ENCODE results near the gene DCTN3.

DCTN3 gene

DNA sequence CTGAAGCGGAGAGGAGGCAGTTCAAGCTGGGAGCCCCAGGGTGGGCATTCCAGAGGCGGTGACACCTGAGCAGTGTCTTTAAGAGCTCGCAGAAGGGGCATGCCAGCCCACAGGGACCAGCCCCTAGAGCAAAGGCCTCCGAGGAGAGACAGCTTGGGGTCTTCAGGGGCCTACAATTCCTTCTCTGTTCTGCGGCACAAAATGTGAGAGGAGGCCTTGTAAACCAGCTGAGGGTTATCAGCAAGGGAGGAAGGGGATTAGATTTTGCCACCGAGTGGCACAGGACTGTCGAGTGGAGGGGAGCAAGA lies 17.8 kb upstream of the DCTN3 start:
- Histone ChIP-seq H3K9ac (ENCODE audit: low read length) (peak overlapping the region; percentile 64), H3K27ac (ENCODE audit: low read depth, low read length) (peak overlapping the region; percentile 15), H3K23ac (ENCODE audit: low read length) (no peak overlapping the region), H3K4ac (ENCODE audit: low read depth, low read length) (no peak overlapping the region), H3K14ac (ENCODE audit: low read length) (peak overlapping the region; percentile 48), H3K4me2 (ENCODE audit: low read length) (peak overlapping the region; percentile 95), H3K4me1 (ENCODE audit: control insufficient read depth in 1 of 2, insufficient read depth in 2 of 2, low read length in 2 of 2) (peaks cover 10 to 15% of the 10 kb centered on the region in 2 experiments), H3K36me3 (ENCODE audit: control insufficient read depth in 1 of 2, insufficient read depth in 2 of 2, low read length in 2 of 2) (peaks cover 3 to 6% of the 10 kb centered on the region in 2 experiments), H3K27me3 (ENCODE audit: insufficient read depth, low read length) (no peaks in the 10 kb centered on the region), H2BK120ac (ENCODE audit: insufficient read depth, low read length, poor library complexity) (peak overlapping the region; percentile 23), H4K12ac (ENCODE audit: low read depth, low read length) (peak overlapping the region; percentile 9), H3K18ac (ENCODE audit: low read length) (peak overlapping the region; percentile 30), H3K9me3 (ENCODE audit: insufficient read depth, low read depth, low read length) (no peaks in the 10 kb centered on the region), H2AK5ac (ENCODE audit: low read length) (no peak overlapping the region), H2BK5ac (ENCODE audit: low read depth, low read length, poor library complexity) (peak overlapping the region; percentile 6), H4K8ac (ENCODE audit: low read depth, low read length) (peak overlapping the region; percentile 88), H3K79me2 (ENCODE audit: control insufficient read depth, insufficient read depth, low read length, poor library complexity) (peaks cover 4% of the 10 kb centered on the region), H4K91ac (ENCODE audit: low read depth, low read length) (peak overlapping the region; percentile 50), H2BK12ac (ENCODE audit: low read length) (no peak overlapping the region), H3K79me1 (ENCODE audit: low read length) (peaks cover 9% of the 10 kb centered on the region), H3K4me3 (ENCODE audit: low read depth, low read length) (peak overlapping the region; percentile 85), H2AFZ (ENCODE audit: insufficient read depth, low read length, poor library complexity) (peak overlapping the region; percentile 77)
- no CpG with 5 or more reads among the region's 7 CpGs for WGBS (ENCODE audit: extremely low coverage, insufficient coverage, insufficient read length)
- DNase-seq = no peak

GRCh38 chr9:34637356-34638137 lies 17.3 kb upstream of the DCTN3 start, which contains the start of gene SIGMAR1:
TSS of gene SIGMAR1 (minus strand) at chr9:34637787. CDS start at chr9:34637697, 90 bp downstream.
- H3K79me1 ChIP-seq (ENCODE audit: low read length) = peaks cover 9% of the 10 kb centered on the region
- DNase-seq = peak; percentile 81 to 95
- peak within 1 kb of the TSS; percentile 48 for H2BK120ac ChIP-seq (ENCODE audit: insufficient read depth, low read length, poor library complexity)
- peak within 1 kb of the TSS; percentile 70 for H3K14ac ChIP-seq (ENCODE audit: low read length)
- H3K4me3 ChIP-seq (ENCODE audit: low read depth, low read length) = peak within 1 kb of the TSS; percentile 85
- H3K27ac ChIP-seq (ENCODE audit: low read depth, low read length) = peak within 1 kb of the TSS; percentile 15
- H3K4me1 ChIP-seq (ENCODE audit: control insufficient read depth in 1 of 2, insufficient read depth in 2 of 2, low read length in 2 of 2) = peaks cover 10 to 15% of the 10 kb centered on the region in 2 experiments
- H3K4me2 ChIP-seq (ENCODE audit: low read length) = peak within 1 kb of the TSS; percentile 95
- peak within 1 kb of the TSS; percentile 25 for H3K4ac ChIP-seq (ENCODE audit: low read depth, low read length)
- H4K8ac ChIP-seq (ENCODE audit: low read depth, low read length) = peak within 1 kb of the TSS; percentile 88
- peak within 1 kb of the TSS; percentile 65 for H3K18ac ChIP-seq (ENCODE audit: low read length)
- peaks cover 3 to 6% of the 10 kb centered on the region in 2 experiments for H3K36me3 ChIP-seq (ENCODE audit: control insufficient read depth in 1 of 2, insufficient read depth in 2 of 2, low read length in 2 of 2)
- H2AK5ac ChIP-seq (ENCODE audit: low read length) = no peak within 1 kb of the TSS
- H3K79me2 ChIP-seq (ENCODE audit: control insufficient read depth, insufficient read depth, low read length, poor library complexity) = peaks cover 4% of the 10 kb centered on the region
- WGBS (ENCODE audit: extremely low coverage, insufficient coverage, insufficient read length) = no CpG with 5 or more reads among the region's 74 CpGs
- H3K23ac ChIP-seq (ENCODE audit: low read length) = no peak within 1 kb of the TSS
- peak within 1 kb of the TSS; percentile 9 for H2BK5ac ChIP-seq (ENCODE audit: low read depth, low read length, poor library complexity)
- H4K12ac ChIP-seq (ENCODE audit: low read depth, low read length) = peak within 1 kb of the TSS; percentile 38
- H4K91ac ChIP-seq (ENCODE audit: low read depth, low read length) = peak within 1 kb of the TSS; percentile 50
- H2BK12ac ChIP-seq (ENCODE audit: low read length) = peak within 1 kb of the TSS; percentile 20
- peak within 1 kb of the TSS; percentile 88 for H3K9ac ChIP-seq (ENCODE audit: low read length)
- no peaks in the 10 kb centered on the region for H3K9me3 ChIP-seq (ENCODE audit: insufficient read depth, low read depth, low read length)
- H3K27me3 ChIP-seq (ENCODE audit: insufficient read depth, low read length) = no peaks in the 10 kb centered on the region
- peak within 1 kb of the TSS; percentile 77 for H2AFZ ChIP-seq (ENCODE audit: insufficient read depth, low read length, poor library complexity)

DNA sequence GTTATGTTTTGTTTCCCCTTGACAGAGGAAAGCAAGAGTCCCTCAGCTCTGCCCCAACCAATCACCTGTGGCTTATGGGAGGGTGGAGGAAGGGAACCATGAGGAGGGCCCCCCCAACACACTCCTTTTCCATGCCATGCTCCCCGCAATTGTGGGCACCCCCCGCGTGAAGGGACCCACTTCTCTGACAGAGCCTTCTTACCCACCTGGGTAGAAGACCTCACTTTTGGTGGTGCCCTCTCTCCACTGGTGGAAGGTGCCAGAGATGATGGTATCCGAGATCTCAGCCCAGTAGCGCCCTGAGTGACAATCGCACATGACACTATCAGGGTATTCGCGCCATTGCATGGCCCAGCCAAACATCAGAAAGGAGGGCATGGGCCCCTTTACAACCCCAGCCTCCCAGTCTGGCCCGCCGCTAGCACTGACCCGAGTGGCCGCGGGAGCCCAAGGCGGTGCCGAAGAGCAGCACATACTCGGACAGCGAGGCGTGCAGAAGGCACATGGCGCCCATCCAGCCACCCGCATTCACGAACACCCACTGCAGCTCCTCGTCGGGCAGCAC lies 16.6 kb upstream of the DCTN3 start:
- peak overlapping the region; percentile 95 for H3K4me2 ChIP-seq (ENCODE audit: low read length)
- H2AFZ ChIP-seq (ENCODE audit: insufficient read depth, low read length, poor library complexity) = peak overlapping the region; percentile 66
- H3K79me2 ChIP-seq (ENCODE audit: control insufficient read depth, insufficient read depth, low read length, poor library complexity) = peaks cover 4% of the 10 kb centered on the region
- peak overlapping the region; percentile 88 for H3K9ac ChIP-seq (ENCODE audit: low read length)
- H2BK12ac ChIP-seq (ENCODE audit: low read length) = no peak overlapping the region
- no peaks in the 10 kb centered on the region for H3K9me3 ChIP-seq (ENCODE audit: insufficient read depth, low read depth, low read length)
- no peak overlapping the region for H2BK5ac ChIP-seq (ENCODE audit: low read depth, low read length, poor library complexity)
- no peak overlapping the region for H2BK120ac ChIP-seq (ENCODE audit: insufficient read depth, low read length, poor library complexity)
- peak overlapping the region; percentile 65 for H4K8ac ChIP-seq (ENCODE audit: low read depth, low read length)
- H3K27me3 ChIP-seq (ENCODE audit: insufficient read depth, low read length) = no peaks in the 10 kb centered on the region
- DNase-seq = no peak
- peak overlapping the region; percentile 38 for H4K12ac ChIP-seq (ENCODE audit: low read depth, low read length)
- H3K4me1 ChIP-seq (ENCODE audit: control insufficient read depth in 1 of 2, insufficient read depth in 2 of 2, low read length in 2 of 2) = peaks cover 10 to 15% of the 10 kb centered on the region in 2 experiments
- peak overlapping the region; percentile 17 for H4K91ac ChIP-seq (ENCODE audit: low read depth, low read length)
- no peak overlapping the region for H3K23ac ChIP-seq (ENCODE audit: low read length)
- H3K79me1 ChIP-seq (ENCODE audit: low read length) = peaks cover 9% of the 10 kb centered on the region
- peak overlapping the region; percentile 65 for H3K18ac ChIP-seq (ENCODE audit: low read length)
- H3K27ac ChIP-seq (ENCODE audit: low read depth, low read length) = no peak overlapping the region
- no peak overlapping the region for H3K4ac ChIP-seq (ENCODE audit: low read depth, low read length)
- H2AK5ac ChIP-seq (ENCODE audit: low read length) = no peak overlapping the region
- no CpG with 5 or more reads among the region's 23 CpGs for WGBS (ENCODE audit: extremely low coverage, insufficient coverage, insufficient read length)
- peaks cover 3 to 6% of the 10 kb centered on the region in 2 experiments for H3K36me3 ChIP-seq (ENCODE audit: control insufficient read depth in 1 of 2, insufficient read depth in 2 of 2, low read length in 2 of 2)
- H3K4me3 ChIP-seq (ENCODE audit: low read depth, low read length) = peak overlapping the region; percentile 85
- H3K14ac ChIP-seq (ENCODE audit: low read length) = peak overlapping the region; percentile 70

- WGBS (ENCODE audit: extremely low coverage, insufficient coverage, insufficient read length) = no CpG with 5 or more reads among the region's 14 CpGs
- peaks cover 7% of the 10 kb centered on the region for H3K27me3 ChIP-seq (ENCODE audit: insufficient read depth, low read length)
- peaks cover 9% of the 10 kb centered on the region for H3K79me1 ChIP-seq (ENCODE audit: low read length)
- H4K91ac ChIP-seq (ENCODE audit: low read depth, low read length) = no peak overlapping the region
- H4K8ac ChIP-seq (ENCODE audit: low read depth, low read length) = no peak overlapping the region
- H2BK12ac ChIP-seq (ENCODE audit: low read length) = no peak overlapping the region
- H3K23ac ChIP-seq (ENCODE audit: low read length) = no peak overlapping the region
- H3K4me2 ChIP-seq (ENCODE audit: low read length) = no peak overlapping the region
- H3K4ac ChIP-seq (ENCODE audit: low read depth, low read length) = no peak overlapping the region
- no peak overlapping the region for H2BK5ac ChIP-seq (ENCODE audit: low read depth, low read length, poor library complexity)
- H2AFZ ChIP-seq (ENCODE audit: insufficient read depth, low read length, poor library complexity) = no peak overlapping the region
- H3K9ac ChIP-seq (ENCODE audit: low read length) = no peak overlapping the region
- H4K12ac ChIP-seq (ENCODE audit: low read depth, low read length) = no peak overlapping the region
- no peak overlapping the region for H3K27ac ChIP-seq (ENCODE audit: low read depth, low read length)
- H3K36me3 ChIP-seq (ENCODE audit: control insufficient read depth in 1 of 2, insufficient read depth in 2 of 2, low read length in 2 of 2) = peaks cover 3 to 6% of the 10 kb centered on the region in 2 experiments
- no peak overlapping the region for H3K14ac ChIP-seq (ENCODE audit: low read length)
- H3K79me2 ChIP-seq (ENCODE audit: control insufficient read depth, insufficient read depth, low read length, poor library complexity) = peaks cover 4% of the 10 kb centered on the region
- no peak for DNase-seq
- peaks cover 7 to 15% of the 10 kb centered on the region in 2 experiments for H3K4me1 ChIP-seq (ENCODE audit: control insufficient read depth in 1 of 2, insufficient read depth in 2 of 2, low read length in 2 of 2)
- H2AK5ac ChIP-seq (ENCODE audit: low read length) = no peak overlapping the region
- H3K9me3 ChIP-seq (ENCODE audit: insufficient read depth, low read depth, low read length) = no peaks in the 10 kb centered on the region
- no peak overlapping the region for H2BK120ac ChIP-seq (ENCODE audit: insufficient read depth, low read length, poor library complexity)
- no peak overlapping the region for H3K18ac ChIP-seq (ENCODE audit: low read length)
- no peak overlapping the region for H3K4me3 ChIP-seq (ENCODE audit: low read depth, low read length)
Measured at GRCh38 chr9:34635556-34635955, 15.3 kb upstream of the DCTN3 start.
